GM12878 (cell line): Measurements from ENCODE around the gene CHMP1A. TPM values are rescaled to one million over a fixed set of nuclear protein-coding genes. Genes with fewer than 3 reads are reported as not detected.
"Not testable (repeated sequence)": the region's sequence is repeated elsewhere in the genome, so short reads cannot be mapped to it uniquely, and the experiment has no call there.

Experiments used
- ATAC-seq: fragments of 200-7000 bp; cut with Tn5 transposase; 3 replicates; pipeline ENCODE4 v1.9.1; 2020; ENCODE audit warnings: mild to moderate bottlenecking, moderate library complexity
- BruUV-seq: library from RNA; stranded (reverse); fragments of 400-500 nt; replicated peaks from 2 replicates; lab custom pipeline; 2021; lab: Mats Ljungman, UMichigan
- CTCF ChIA-PET: fragments of 300-600 bp; sonication (Branson Sonifier 250); formaldehyde crosslinking; extraction: SDS; loops from one replicate; lab custom pipeline; 2021; ENCODE audit warnings: inconsistent platforms; lab: Yijun Ruan, JAX
- POLR2A ChIA-PET: fragments of 350-600 bp; formaldehyde crosslinking; extraction: SDS; loops from one replicate; lab custom pipeline; 2021; ENCODE audit warnings: inconsistent platforms; lab: Charles Lee
- RAD21 ChIA-PET: fragments of 300-600 bp; sonication (Branson Sonifier 250); formaldehyde crosslinking; loops from one replicate; lab custom pipeline; 2023; ENCODE audit warnings: antibody characterized with exemption; ENCODE audit not compliant: unreplicated experiment; lab: Charles Lee
- SMC1A ChIA-PET: fragments of 300-600 bp; sonication (Branson Sonifier 250); formaldehyde crosslinking; loops from one replicate; lab custom pipeline; 2023; ENCODE audit not compliant: unreplicated experiment, uncharacterized antibody; lab: Charles Lee
- DNase-seq: peaks from one replicate; pipeline ENCODE4 v3.0.0-alpha.2; 2011; ENCODE audit warnings: low read depth, low spot score
- FAIRE-seq: peaks from 3 replicates; lab custom pipeline; 2011; peaks lifted over from hg19 to GRCh38; lab: Jason Lieb, UNC
- H2AFZ ChIP-seq: 2 replicates; pipeline ENCODE4 v1.6.0; 2011; ENCODE audit warnings: low read depth, low read length, control low read depth; ENCODE audit not compliant: control insufficient read depth
- H3K27ac ChIP-seq: 2 replicates; pipeline ENCODE4 v1.5.1; 2011; ENCODE audit warnings: control low read depth; ENCODE audit not compliant: control insufficient read depth, insufficient read depth
- H3K27me3 ChIP-seq, 2 experiments: replicated peaks in 1 of 2; 2 replicates each; pipeline versions ENCODE4 v1.6.0 to v1.6.1; 2011; ENCODE audit warnings: low read length in 1 of 2; ENCODE audit not compliant: control insufficient read depth in 2 of 2, insufficient read depth in 2 of 2
- H3K36me3 ChIP-seq, 2 experiments: 2 replicates each; pipeline ENCODE4 v1.5.1; 2011; ENCODE audit warnings: low read length in 1 of 2; ENCODE audit not compliant: control insufficient read depth in 2 of 2, insufficient read depth in 2 of 2
- H3K4me1 ChIP-seq: 2 replicates; pipeline ENCODE4 v1.6.1; 2011; ENCODE audit warnings: mild to moderate bottlenecking, low read length, moderate library complexity, mixed read lengths; ENCODE audit not compliant: control insufficient read depth, insufficient read depth
- H3K4me2 ChIP-seq: 2 replicates; pipeline ENCODE4 v1.6.0; 2011; ENCODE audit warnings: control low read depth; ENCODE audit not compliant: control insufficient read depth, insufficient read depth
- H3K4me3 ChIP-seq: fragments of 200-600 bp; sonication (generic); 2 replicates; pipeline ENCODE4 v1.5.1; 2016
- H3K79me2 ChIP-seq: 2 replicates; pipeline ENCODE4 v1.6.0; 2011; ENCODE audit warnings: low read length; ENCODE audit not compliant: control insufficient read depth, insufficient read depth
- H3K9ac ChIP-seq: 2 replicates; pipeline ENCODE4 v1.8.0; 2011; ENCODE audit warnings: low read length, control low read depth, mixed read lengths; ENCODE audit not compliant: control insufficient read depth, insufficient read depth
- H3K9me3 ChIP-seq: replicated peaks from 3 replicates; pipeline ENCODE4 v1.5.1; 2011; ENCODE audit warnings: mild to moderate bottlenecking, low read length; ENCODE audit not compliant: control insufficient read depth, insufficient read depth
- H4K20me1 ChIP-seq: 2 replicates; pipeline ENCODE4 v1.6.0; 2011; ENCODE audit not compliant: control insufficient read depth, insufficient read depth
- WGBS: methylation state at CpG from one replicate; pipeline ENCODE4 v1.1.6; 2016; ENCODE audit warnings: low lambda C conversion rate; ENCODE audit not compliant: insufficient replicate concordance, insufficient coverage; ENCODE audit errors: missing lambda C conversion rate; 5-methylcytosine and 5-hydroxymethylcytosine counted together
- in situ Hi-C: fragments of 300-500 bp; cut with MboI; formaldehyde crosslinking; loops from 9 replicates; pipeline ENCODE4 v1.14.3; 2018; ENCODE audit warnings: mixed read lengths
- intact Hi-C: fragments of 100-400 bp; cut with micrococcal nuclease; formaldehyde crosslinking; loops from one replicate; pipeline ENCODE4 v1.14.2; 2022; ENCODE audit not compliant: unreplicated experiment
- polyA plus RNA-seq, 11 experiments: library from polyadenylated mRNA; depleted of rRNA in 4 of 11; unstranded in 6 of 11; stranded (reverse) in 5 of 11; fragments of >200 nt; fragmentation: Nextera tagmentation in 4 of 11; fragmentation: Illumina TruSeq in 1 of 11; extraction: Ambion mirVana in 4 of 11; extraction: Trizol in 1 of 11; gene quantifications; 1 replicate in 1 of 11; 2 replicates in 10 of 11; pipeline versions ENCODE4 v1.2.1 to v1.2.3, GENCODE V29; 2011 to 2016; ENCODE audit warnings: inconsistent platforms in 2 of 11, missing spikeins in 2 of 11, low read depth in 1 of 11
- total RNA-seq, 4 experiments: library from RNA; depleted of rRNA in 3 of 4; stranded (reverse); fragments of >200 nt in 3 of 4; fragmentation: Illumina TruSeq in 1 of 4; extraction: Trizol in 1 of 4; gene quantifications; 2 replicates each; pipeline versions ENCODE4 v1.2.1 to v1.2.3, GENCODE V29; 2013 to 2021

The CHMP1A gene
- total and polyA plus RNA-seq, 10 of the 15 experiments (the other 5 are each of a cell fraction or from before 2014, with no cell fraction given), result 1.0 to 86.7 (median 54.7) TPM

GRCh38 chr16:89699629-89700099 lies 42.2 kb upstream of the CHMP1A start:
- H3K27me3 ChIP-seq, ATAC-seq, H3K9ac ChIP-seq, H4K20me1 ChIP-seq, BruUV-seq, H3K79me2 ChIP-seq, DNase-seq, FAIRE-seq, H3K9me3 ChIP-seq, H3K27ac ChIP-seq, H2AFZ ChIP-seq, H3K36me3 ChIP-seq: not testable (repeated sequence)
- ChIA-PET POLR2A (interaction anchor here (0.5 to 2.6 kb wide), 10 partner anchors 13 to 1131 kb away, joined by 3 to 19 read pairs (median 5); partner anchors contain the start of gene CDK10), SMC1A (interaction anchor here (0.8 to 1.6 kb wide), 11 partner anchors 11 to 216 kb away, joined by 3 to 12 read pairs (median 3); partner anchors contain the start of gene CDK10), RAD21 (interaction anchor here (0.7 to 3.5 kb wide), 17 partner anchors 13 to 887 kb away, joined by 3 to 26 read pairs (median 5); partner anchors contain the start of genes CDK10, CHMP1A, CPNE7 and SPATA33), CTCF (interaction anchor here (0.6 to 3.2 kb wide), 27 partner anchors 11 to 211 kb away, joined by 3 to 56 read pairs (median 4); partner anchors contain the start of genes CDK10, CHMP1A, CPNE7 and SPATA33)
- 0 out of 2 replicates have a peak overlapping the region, but pooled peaks have one; percentile 26 for H3K4me3 ChIP-seq
- peaks cover 22% of the 10 kb centered on the region for H3K4me1 ChIP-seq
- H3K4me2 ChIP-seq, result peak overlapping the region; percentile 91
- intact Hi-C loops, result loop anchor here (1.0 to 10.0 kb wide), 2 partner anchors 162 to 215 kb away; partner anchors contain the start of gene MC1R
- in situ Hi-C loops, result loop anchor here (5.0 to 10.0 kb wide), 2 partner anchors 95 to 163 kb away; no protein-coding TSS in a partner anchor
- 54% methylated on average over 18 of the region's 18 CpGs for WGBS

- BruUV-seq, H3K9me3 ChIP-seq, H3K79me2 ChIP-seq, in situ Hi-C loops, H3K4me2 ChIP-seq, H3K27ac ChIP-seq, ATAC-seq, H3K27me3 ChIP-seq, H4K20me1 ChIP-seq, H3K36me3 ChIP-seq, FAIRE-seq, DNase-seq, intact Hi-C loops, H3K4me3 ChIP-seq, H2AFZ ChIP-seq, H3K9ac ChIP-seq: not testable (repeated sequence)
- ChIA-PET SMC1A (interaction anchor here (1.0 kb wide), 1 partner anchor 10 kb away, joined by 3 read pairs; no protein-coding TSS in a partner anchor), CTCF (interaction anchor here (0.9 to 3.2 kb wide), 4 partner anchors 40 to 163 kb away, joined by 4 to 56 read pairs (median 8); no protein-coding TSS in a partner anchor), POLR2A (interaction anchor here (0.7 to 2.6 kb wide), 3 partner anchors 12 to 67 kb away, joined by 3 to 19 read pairs (median 3); partner anchors contain the start of gene CDK10), RAD21 (interaction anchor here (3.5 kb wide), 1 partner anchor 12 kb away, joined by 19 read pairs; the partner anchor contains the start of gene CDK10)
- peaks cover 22% of the 10 kb centered on the region for H3K4me1 ChIP-seq
- WGBS, result 98% methylated on average over 13 of the region's 14 CpGs
These were observed 41.2 kb upstream of the CHMP1A start for GRCh38 chr16:89698717-89699116.
